HG03460 (cell line): ENCODE results near the gene LRFN5.
"Not testable (repeated sequence)": the region's sequence is repeated elsewhere in the genome, so short reads cannot be mapped to it uniquely, and the experiment has no call there.

Experiments used
- ATAC-seq: cut with Tn5 transposase; IDR thresholded peaks from one replicate; pipeline ENCODE4 v1.9.1; 2021; ENCODE audit not compliant: unreplicated experiment

LRFN5 gene

DNA sequence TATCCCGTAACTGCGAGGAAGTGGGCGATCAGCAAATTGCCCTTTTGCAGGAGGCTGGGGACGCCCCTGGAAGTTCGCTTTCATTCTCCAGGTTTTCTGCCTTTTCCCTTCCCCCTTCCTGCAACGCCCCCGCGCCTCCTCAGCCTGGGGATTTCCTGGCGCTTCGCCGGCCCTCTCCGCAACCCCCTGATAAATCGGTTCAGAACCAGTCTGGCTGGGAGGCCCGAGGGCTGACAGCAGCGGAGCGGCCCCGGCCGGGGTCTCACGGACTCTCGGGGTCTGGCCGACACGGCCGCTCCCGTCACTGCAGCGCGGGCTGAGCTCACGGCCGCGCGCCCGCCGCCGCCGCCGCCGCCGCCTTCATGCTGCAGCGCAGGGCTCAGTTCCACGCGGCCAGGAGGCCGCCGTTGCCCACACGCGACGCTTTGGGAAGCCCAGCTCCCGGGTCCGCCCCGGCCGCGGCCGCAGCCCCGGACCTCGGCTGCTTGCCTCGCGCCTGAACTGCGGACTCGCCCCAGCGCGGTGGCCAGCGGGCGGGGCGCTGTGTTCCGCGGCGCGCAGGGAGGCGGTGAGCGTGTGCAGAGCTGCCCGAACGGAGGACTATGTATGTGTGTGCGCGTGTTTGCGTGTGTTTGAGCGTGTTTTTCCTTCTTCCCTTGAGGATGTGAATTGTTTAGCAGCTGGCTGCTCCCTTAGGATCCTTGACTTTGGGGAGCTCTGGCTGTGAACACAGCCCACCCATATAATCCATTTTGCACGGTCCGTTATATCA lies at the start of gene LRFN5:
LRFN5 (plus strand) TSS at position 345 of the 772 bp plus-strand sequence.
- no peak for ATAC-seq

DNA sequence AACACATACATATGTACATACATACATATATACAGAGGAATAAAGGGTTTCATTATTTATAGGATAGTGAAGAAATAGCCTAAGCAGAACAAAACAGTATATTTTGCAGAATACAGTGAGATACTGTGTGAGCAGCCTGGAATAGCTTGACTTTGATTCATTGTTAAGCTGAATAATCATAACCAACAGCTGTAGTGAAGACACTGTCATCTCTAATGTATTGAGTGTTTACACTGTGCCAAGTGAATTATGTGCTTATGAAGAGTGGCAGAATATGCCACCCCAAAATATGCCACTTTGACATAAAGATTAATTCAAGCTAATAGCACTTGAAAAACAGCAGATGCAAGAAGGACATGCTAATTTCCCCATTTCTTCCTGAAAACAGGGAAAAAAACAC lies 48.2 kb upstream of the LRFN5 start:
- no peak for ATAC-seq

DNA sequence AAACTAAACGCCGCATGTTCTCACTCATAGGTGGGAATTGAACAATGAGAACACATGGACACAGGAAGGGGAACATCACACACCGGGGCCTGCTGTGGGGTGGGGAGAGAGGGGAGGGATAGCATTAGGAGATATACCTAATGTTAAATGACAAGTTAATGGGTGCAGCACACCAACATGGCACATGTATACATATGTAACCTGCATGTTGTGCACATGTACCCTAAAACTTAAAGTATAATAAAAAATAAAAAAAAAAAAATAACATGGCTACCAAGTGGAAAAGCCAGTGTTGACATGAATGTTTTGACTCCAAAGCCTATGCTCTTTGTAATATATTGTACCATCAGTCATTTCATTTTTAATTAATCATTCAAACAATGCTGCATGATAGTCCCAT lies 39.8 kb upstream of the LRFN5 start:
- ATAC-seq: not testable (repeated sequence)

DNA sequence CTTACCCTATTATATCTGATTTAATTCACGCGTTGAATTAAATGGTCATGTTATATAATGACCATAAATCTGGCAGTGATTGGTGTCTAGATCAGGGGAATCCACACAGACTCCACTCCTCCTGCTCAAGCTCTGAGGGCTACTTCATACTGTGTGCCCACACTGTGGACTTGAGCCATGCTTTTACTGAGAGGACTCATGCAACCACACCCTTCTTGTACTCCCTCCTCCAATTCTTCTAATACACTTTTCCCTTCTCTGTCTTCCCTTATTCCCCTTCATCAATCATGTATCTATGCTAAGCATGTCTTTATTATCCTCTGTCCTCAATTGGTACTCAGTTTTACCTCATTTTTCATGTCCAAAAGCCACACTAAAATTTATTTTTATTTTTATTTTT lies 37.7 kb upstream of the LRFN5 start:
- ATAC-seq: no peak

DNA sequence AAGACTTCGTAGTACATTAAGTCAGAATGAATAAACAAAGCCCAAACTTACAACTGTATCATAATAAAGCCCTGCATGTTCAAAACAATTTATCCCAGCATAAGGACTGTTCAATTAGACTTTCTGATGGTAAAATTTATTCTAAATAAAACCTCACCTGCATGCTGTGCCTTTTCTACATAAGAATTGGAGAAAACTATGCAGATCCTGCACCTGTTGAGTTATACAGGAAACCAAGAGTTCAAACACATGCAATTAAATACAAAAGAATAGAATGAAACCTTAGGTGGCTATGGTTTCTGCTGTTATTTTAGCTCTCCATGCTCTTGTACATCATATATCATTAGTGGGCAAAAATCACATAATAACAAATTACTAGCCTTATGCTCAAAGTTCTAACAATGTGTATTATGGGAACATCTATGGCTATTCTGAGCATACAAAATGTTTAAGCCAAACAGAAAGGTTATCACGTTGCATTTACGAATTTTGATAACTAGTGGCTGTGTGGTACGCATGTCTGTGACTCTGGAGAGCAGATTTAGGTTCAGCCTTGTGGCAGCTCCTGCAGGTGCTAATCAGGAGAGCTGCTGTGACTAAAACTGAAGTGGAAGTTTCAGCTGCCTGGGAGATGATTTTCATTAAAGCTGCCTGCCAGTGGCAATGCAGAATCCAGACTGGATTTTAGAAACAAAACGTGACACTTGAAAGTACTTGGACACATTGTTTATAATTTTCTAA lies 36.1 kb upstream of the LRFN5 start:
- no peak for ATAC-seq

DNA sequence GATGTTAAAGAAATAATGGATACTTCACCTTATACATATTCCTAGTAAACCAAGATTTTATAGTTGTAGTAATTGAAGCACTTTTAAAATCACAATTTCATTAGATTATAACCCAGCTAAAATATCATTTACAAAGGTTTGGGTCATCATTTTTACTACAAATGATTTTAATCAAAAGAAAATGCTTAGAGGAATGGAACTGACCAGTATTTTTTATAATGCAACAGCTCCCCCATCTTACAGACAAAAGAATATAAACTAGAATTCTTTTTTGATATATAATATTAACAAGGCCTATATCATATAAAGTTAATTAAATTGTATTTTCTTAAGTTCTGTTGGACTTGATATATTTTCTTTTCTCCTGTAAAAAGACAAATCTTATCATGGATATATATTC lies 20.4 kb upstream of the LRFN5 start:
- ATAC-seq: no peak

DNA sequence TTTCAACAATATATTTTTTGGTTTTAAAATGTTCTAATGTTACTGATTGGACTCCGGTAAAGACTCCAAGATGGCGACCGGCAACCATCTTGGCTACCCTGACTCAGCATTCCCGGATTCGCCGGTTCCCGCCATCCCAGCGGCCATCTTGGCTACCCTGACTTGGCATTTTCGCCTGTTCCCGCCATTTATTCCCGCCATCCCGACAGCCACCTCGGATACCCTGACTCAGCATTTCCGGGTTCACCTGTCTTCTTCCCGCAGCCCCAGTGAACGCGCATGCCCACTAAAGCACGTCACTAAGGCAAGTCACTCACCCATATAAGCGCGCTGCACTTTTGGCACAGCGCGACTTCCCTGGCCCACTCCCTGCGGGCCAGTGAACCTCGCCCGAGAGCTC lies 9.0 kb upstream of the LRFN5 start:
- no peak for ATAC-seq

DNA sequence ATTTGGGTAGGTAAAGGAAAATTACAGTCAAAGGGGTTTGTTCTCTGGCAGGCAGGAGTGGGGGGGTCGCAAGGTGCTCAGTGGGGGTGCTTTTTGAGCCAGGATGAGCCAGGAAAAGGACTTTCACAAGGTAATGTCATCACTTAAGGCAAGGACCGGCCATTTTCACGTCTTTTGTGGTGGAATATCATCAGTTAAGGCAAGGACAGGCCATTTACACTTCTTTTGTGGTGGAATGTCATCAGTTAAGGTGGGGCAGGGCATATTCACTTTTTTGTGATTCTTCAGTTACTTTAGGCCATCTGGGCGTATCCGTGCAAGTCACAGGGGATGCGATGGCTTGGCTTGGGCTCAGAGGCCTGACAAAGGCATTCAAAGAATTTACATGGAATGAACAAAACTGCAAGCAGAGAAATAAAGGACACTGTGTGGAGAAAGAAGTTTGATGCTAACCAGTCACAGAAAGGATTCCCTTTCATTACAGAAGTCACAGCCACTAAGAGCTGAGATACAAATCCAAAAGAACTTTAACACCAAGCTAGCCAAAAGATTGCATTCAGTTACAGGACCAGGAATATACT lies 6.8 kb upstream of the LRFN5 start:
- not testable (repeated sequence) for ATAC-seq

DNA sequence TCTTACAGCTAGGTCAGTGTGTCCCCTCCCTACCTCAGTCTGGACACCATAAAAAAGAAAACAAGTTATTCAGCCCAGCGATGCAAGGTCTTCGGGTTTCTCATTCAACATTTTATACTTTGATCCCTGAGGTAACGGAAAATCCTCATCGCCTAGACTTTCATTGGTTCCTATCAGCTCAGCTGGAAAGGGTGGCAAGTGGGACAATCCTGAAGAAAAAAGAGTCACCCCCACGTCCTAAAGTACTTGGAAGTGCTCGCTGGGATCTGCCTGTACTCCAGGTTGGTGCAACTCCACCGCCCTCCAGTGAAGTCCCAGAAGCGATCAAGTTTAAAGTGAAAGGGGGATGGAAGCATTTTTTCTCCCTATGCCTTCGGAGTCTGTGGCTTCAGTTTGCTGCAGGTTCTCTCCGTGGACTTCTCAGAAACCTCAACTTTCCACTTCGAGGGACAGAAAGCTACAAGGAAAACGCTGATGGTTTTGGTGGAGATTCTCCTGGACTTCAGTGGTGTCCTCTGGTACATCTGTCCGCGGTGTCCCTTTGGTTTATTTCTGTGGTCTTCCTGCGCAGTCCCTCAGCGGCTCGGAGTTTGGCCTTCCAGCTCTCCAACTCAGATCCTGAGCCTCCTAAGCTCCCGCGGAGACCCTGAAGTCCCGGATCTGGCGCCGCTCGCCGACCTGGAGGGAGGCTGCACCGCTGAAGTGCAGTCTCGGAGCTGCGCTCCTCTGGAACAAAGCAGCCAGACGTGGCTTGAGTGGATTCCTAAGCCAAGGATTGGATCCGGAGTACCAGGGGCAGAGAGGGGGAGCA lies 1.8 kb upstream of the LRFN5 start:
- no peak for ATAC-seq

DNA sequence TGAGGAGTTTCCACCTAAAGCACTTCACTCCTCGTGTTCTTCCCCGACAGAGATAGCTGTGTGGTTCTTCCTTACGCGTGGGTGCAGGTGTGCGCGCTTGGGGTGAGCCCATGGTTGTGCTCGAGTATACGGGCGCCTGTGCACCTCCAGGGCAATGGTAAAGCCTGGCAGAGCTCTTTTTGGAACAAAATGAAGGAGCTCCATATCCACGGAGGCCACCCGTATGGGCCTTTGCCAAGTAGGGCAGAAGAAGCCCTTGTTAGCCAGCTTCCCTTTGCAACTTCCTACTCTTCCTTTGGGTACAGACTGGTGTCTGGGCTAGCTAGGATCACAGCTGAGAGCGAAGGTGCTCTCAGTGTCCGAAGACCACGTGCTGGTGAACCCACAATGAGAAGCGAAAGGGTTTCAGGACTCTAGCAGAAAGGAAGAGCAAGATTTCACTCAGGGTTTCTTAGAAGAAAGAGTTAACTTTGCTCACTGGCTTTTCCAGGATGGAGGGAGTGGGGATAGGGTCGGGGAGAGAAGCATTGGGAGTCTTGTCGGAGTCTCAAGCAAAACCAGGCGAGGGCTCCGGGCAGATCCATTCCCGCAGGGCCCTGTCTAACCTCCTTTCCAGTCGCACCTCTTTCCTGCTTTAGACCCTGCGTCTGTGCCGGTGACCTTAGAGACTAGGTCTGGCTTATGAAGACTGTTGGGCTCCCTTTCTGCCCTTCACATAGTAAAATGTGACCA lies 960 bp upstream of the LRFN5 start:
- no peak for ATAC-seq

DNA sequence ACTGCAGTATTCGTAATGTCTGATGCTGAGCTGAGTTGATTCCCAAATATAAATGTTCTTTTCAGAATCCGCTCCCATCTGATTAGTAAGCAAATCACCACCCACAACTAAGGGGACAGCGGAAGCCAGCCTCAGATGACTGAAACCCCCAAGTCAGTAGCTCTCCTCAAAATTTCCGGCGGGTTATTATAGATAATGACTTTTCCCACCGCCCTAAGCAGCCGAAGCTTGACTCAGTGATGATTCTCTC lies 469 bp upstream of the LRFN5 start:
- no peak for ATAC-seq

DNA sequence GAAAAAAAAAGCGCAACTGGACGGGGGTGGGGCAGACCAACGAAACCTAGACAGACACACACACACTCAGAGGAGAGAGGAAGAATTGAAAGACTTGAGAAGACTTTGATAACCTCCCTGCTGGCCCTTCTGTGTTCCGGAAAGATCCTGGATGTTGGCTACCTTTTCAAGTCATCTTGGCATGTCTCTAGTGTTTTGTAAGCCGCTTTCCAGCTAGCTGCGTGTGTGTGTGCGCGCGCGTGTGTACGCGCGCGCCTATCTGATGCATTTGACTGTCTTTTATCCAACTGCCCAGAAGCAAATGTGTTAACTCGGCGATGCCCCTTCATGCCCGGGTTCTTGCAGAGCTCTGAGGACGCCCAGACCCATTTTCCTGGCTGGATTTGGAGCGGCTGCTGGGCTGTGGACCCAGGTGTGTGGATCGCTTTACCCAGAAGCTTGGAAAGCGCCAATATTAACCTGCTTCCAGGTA lies 664 bp downstream of the LRFN5 start:
- no peak for ATAC-seq

DNA sequence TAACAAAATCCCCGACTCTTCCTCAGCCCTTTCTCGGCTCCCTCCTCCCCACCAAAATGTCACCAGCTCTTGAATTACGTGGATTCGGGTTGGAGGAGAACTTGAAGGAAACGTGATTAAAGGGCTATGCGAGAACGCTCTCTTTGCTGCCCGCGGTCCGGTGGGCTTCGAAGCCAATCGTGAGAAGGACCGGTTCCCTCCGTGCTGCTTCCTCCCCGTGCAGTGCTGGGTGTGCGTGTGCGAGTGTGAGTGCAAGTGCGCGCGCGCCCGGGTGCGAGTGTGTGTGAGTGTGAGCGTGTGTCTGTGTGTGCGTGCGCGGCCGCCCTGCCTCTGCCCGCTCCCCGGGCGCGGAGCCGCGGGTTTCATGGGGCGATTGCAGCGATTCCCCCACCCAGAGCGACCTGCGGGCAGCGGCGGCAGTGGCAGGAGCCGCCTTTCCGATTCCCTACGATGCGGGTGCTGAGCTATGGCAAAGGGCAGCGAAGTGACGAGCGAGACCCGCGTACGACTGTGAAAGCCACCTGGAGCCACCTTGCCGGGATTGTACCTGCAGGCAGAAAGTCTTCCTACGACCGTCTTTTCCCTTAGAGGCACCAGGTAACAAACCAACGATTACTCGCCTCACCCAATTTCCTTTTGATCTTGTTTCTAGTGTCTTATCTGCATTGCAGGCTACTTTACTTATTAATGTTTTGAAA lies 1.4 kb downstream of the LRFN5 start:
- no peak for ATAC-seq

DNA sequence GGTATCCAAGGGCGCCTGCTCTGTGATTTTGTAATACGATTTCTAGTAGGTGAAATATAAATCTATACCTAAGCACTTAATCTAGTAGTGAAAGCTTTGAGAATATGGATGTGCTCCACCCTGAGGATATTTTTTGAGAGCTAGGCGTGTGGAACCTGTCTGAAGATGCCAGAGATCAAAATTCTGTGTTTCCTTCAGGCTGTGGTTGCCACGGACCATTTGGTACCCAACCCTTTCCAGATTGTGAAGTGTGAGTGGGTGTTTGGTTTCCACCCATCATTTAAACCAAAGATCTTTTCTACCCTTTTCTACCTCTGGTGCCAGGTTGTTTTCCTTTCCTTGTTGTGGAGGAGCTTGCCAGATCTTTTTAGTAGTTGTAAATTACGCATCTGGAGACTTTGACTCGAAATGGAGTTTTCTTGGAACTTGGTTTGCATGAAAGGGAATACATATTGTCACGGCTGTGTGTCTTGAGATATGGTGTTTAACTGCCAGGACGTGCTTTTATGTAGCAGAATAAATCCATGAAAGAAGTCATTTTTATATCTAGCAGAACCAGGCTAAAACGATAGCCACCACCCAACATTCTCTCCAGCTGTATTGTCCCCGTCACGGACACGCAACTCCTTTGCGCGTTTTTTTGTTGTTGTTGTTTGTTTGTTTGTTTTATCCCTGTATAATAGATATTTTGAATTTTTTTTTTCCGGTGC lies 2.2 kb downstream of the LRFN5 start:
- no peak for ATAC-seq

DNA sequence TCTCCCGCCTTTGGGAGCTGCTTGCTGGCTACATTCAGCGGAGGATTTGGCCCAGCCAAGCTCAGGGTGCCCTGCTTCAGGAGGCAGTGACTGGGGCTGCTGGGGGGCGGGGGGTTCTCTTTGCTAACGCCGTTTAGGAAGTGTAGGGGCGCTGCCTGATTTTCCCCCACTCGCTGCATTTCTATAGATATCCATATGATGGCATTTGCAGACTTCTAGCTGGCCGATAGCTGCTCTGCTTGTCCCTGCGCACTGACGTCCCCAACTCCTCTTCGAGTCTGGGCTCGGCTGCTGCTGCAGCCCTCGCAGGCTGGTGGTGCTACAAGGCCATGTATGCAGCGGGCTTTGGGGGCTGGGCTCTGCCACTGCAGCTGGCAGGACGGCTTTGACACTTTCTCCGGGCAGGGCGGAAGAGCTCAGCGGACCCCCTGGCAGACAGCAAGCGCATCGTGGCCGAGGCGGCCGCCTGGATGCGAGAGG lies 3.1 kb downstream of the LRFN5 start:
- ATAC-seq: no peak

DNA sequence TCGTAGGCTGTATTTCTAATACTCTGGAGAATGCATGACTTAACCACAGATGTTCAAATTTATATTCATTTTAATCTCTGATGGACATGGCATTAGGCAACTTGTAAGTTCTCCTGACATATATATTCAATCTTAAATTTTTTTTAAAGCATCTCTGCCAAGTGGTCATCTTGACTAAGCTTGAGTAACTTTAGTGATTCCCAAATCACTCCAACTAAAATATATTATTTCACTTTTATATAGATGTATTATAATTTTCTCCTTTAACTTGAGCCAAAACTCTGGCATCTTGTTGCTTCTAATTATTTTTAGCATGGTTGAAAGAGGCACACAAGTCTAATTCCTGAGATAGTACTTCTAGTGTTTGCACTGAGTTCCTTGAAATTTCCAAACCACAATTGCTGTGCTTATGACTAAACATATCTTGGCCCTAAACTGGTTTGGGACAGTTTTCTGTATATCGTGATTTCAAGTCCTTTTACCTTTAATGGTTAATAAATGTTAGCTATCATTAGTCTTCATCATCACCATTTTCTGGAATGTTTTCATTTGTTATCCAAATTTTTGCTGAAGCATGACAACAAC lies 8.4 kb downstream of the LRFN5 start:
- no peak for ATAC-seq

DNA sequence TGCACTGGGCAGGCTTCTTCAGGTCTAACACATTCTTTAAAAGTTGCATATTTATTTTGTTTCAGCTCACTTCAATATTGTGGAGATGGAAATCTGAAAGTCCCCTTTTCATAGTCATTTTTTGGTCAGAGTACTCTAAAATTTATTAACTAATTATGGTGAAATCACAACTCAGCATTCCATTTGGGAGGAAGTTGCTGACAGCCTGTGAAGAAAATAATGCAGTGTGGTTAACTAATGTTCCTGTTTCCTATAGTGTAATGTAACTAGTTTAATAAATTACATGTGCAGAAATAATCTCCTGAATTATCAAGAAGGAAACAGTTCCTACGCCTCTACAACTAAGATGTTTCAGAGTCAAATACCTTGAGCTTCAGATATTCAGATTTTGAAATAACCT lies 17.1 kb downstream of the LRFN5 start:
- ATAC-seq: no peak

DNA sequence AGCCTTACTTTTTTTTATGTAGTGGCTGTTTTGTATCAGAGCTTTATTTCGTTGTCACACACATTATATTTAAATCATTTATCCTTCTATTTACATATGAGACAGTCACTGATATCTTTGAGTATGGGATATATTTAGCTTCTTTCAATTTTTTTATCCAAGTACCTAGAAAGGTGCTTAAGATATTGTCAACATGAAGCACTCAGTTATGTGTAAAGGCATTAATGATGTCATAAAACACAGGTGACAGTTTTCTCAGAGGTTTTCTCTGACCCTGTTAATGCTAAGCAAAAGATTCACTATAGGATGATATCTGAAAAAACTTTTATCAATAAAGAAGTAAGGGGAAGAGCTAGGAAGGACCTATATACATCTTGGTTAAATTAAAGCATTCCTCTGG lies 23.2 kb downstream of the LRFN5 start:
- no peak for ATAC-seq

DNA sequence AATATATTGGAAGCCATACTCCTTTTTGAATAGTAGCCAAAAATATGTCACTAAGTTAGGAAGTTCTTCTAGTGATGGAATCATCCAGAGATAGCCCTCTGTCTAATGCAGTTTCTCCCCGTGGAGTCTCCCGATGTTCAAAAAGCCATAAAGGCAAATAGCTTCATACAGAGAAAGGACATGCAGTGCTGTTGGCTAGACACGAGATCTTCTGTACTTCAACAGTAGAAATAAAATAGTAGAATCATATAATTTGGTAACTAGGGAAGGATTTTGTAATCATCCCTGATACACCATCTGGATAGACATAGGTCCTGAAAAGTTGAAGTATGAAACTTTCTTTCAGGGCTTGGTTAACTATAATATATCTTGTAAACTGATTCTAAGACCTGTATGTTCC lies 27.6 kb downstream of the LRFN5 start:
- ATAC-seq: no peak
